Measurements from ENCODE around the gene GAB2.
"Not testable (repeated sequence)": the region's sequence is repeated elsewhere in the genome, so short reads cannot be mapped to it uniquely, and the experiment has no call there.

Gene GAB2

DNA sequence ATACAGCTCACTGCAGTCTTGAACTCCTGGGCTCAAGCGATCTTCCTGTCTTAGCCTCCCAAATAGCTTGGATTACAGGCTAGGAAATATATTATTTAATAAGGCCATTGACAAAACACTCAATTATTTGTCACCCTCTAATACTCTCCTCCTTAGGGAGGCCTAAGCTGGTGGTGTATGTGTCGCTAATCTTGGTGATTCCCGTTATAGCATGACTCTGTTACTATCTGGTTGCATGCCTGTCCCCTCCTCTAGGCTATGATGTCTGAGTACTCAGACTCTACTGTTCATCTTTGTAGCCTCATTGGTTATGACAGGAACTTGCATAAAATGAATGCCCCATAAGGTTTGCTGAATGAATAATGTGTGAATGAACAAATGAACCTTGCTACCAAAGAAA lies 141.3 kb downstream of the GAB2 start:
- TF ChIP-seq, protein P1, sequence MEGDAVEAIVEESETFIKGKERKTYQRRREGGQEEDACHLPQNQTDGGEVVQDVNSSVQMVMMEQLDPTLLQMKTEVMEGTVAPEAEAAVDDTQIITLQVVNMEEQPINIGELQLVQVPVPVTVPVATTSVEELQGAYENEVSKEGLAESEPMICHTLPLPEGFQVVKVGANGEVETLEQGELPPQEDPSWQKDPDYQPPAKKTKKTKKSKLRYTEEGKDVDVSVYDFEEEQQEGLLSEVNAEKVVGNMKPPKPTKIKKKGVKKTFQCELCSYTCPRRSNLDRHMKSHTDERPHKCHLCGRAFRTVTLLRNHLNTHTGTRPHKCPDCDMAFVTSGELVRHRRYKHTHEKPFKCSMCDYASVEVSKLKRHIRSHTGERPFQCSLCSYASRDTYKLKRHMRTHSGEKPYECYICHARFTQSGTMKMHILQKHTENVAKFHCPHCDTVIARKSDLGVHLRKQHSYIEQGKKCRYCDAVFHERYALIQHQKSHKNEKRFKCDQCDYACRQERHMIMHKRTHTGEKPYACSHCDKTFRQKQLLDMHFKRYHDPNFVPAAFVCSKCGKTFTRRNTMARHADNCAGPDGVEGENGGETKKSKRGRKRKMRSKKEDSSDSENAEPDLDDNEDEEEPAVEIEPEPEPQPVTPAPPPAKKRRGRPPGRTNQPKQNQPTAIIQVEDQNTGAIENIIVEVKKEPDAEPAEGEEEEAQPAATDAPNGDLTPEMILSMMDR (IDR thresholded peaks at IDR 0.05; ENCODE audit: low read depth, low read length, missing control alignments) = no peak
- DNase-seq (ENCODE audit: extremely low read depth, low read depth) = no peak
- no peak overlapping the region for H3K4me3 ChIP-seq (replicated peaks; ENCODE audit: low read depth, low read length)

DNA sequence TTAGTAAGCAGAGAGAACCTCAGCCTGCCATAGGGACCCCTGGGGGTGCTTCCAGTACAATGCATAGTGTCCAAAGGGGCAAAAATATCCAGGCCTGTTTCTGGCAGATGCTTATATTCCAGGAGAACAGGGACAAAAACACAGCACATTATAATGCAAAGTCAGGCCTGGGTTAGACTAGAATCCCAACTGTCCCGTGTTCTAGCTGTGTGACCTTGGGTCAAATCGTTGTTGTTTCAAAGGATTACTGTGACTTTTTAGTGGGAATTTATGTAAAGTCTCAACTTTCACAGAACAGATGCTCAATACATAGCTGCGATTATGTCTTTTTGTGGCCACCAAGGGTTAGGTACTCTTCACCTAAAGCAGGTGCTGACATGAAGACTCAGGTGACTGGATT lies 142.9 kb downstream of the GAB2 start:
- no peak for DNase-seq (ENCODE audit: extremely low read depth, low read depth)
- TF ChIP-seq, protein P1 (IDR thresholded peaks at IDR 0.05; ENCODE audit: low read depth, low read length, missing control alignments) = no peak
- no peak overlapping the region for H3K4me3 ChIP-seq (replicated peaks; ENCODE audit: low read depth, low read length)

DNA sequence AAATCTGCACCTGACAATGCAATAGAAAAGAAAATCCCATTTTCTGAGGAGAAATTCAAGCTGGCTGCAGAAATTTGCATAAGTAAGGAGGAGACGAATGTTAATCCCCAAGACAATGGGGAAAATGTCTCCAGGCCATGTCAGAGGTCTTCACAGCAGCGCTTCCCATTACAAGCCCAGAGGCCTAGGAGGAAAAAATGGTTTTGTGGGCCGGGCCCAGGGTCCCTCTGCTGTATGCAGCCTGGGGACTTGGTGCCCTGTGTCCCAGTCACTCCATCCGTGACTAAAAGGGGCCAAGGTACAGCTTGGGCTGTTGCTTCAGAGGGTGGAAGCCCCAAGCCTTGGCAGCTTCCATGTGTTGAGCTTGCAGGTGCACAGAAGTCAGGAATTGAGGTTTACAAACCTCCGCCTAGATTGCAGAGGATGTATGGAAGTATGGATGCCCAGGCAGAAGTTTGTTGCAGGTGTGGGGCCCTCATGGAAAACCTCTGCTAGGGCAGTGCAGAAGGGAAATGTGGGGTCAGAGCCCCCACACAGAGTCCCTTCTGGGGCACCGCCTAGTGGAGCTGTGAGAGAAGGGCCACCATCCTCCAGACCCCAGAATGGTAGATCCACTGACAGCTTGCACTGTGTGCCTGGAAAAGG lies 144.9 kb downstream of the GAB2 start:
- not testable (repeated sequence) for H3K4me3 ChIP-seq (replicated peaks; ENCODE audit: low read depth, low read length); DNase-seq (ENCODE audit: extremely low read depth, low read depth)

DNA sequence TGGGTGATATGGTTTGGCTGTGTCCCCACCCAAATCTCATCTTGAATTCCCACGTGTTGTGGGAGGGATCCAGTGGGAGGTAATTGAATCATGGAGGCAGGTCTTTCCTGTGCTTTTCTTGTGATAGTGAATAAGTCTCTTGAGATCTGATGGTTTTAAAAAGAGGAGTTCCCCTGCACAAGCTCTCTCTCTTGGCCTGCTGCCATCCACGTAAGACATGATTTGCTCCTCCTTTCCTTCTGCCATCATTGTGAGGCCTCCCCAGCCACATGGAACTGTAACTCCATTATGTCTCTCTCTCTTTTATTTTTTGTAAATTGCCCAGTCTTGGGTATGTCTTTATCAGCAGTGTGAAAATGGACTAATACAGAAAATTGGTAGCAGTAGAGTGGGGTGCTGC lies 145.8 kb downstream of the GAB2 start:
- DNase-seq (ENCODE audit: extremely low read depth, low read depth) = not testable (repeated sequence)

DNA sequence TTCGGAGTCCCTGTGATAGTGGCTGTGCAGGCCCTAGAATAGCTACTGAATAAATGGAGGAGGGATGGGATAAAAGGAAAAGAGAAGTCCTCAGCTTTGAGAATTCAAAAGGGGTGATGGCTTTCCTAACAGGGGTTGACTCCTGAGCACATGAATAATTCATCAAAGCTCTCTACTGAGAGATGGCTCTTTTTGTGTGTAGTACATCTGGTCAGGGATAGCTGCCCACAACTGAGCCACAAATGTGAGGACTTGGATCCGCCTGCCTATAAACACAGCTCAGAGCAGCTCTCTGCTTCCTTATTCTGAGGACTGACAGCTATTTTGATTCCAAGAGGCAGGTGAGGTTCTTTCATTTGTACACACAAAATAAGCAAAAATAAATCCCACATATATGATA lies 146.6 kb downstream of the GAB2 start:
- no peak overlapping the region for H3K4me3 ChIP-seq (replicated peaks; ENCODE audit: low read depth, low read length)
- no peak for DNase-seq (ENCODE audit: extremely low read depth, low read depth)
- TF ChIP-seq, protein P1 (IDR thresholded peaks at IDR 0.05; ENCODE audit: low read depth, low read length, missing control alignments) = no peak

More for the DNA sequence above, 145.8 kb downstream of the GAB2 start:
- not testable (repeated sequence) for H3K4me3 ChIP-seq (replicated peaks; ENCODE audit: low read depth, low read length)

DNA sequence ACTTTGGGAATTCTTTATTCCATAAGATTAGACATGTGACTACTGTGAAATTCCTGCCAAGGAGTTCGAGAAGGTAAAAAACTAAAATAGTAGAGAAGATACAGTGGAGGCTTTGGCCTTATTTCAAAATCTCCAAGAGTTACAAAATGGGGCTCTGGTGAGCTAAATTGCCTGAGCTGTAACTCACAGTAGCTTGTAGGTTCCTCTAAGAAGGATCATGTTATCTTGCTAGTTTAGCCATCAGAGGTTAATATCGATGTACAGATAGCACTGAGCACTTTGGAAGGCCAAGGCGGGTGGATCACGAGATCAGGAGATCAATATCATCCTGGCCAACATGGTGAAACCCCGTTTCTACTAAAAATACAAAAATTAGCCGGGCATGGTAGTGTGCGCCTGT lies 147.8 kb downstream of the GAB2 start:
- no peak for DNase-seq (ENCODE audit: extremely low read depth, low read depth)
- H3K4me3 ChIP-seq (replicated peaks; ENCODE audit: low read depth, low read length) = no peak overlapping the region
- TF ChIP-seq, protein P1 (IDR thresholded peaks at IDR 0.05; ENCODE audit: low read depth, low read length, missing control alignments) = no peak

DNA sequence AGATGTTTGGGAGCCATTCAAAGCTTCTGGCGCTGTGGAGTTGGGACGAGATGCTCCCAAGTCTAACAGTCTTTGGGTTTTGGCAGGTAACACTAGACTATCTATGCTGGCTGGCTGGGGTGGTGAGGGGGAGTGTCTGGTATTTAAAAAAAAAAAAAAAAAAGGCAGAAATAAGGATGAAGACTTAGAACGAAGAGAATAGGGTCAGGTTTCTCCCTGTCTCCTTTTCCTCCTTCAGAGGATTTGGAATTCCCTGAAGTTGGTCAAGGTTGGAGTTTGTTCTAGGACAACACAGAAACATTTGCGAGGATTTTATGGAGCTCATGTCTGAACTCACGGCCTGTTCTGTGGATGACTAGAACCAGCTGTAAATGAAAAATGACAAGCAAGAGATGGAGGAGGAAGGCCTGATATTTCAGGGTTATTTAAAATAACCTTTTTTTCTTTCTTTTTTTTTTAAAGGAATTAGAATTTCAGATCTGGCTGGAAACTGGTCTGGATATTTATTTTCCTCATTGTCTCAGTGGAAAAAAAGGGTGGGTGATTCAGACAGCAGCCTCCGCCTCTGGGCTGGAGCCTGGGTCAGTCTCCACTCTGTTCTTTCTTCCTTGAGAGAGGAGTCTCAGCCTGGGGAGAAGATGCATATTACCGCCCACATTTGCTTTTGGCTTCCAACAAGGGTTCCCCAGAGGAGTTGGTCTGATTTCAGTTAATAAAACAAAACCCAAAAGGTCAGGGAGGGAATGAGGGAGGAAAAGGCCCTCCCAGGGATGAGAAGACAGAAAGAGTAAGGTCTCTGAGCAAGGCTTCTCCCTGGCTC lies 148.8 kb downstream of the GAB2 start:
- TF ChIP-seq, protein P1 (IDR thresholded peaks at IDR 0.05; ENCODE audit: low read depth, low read length, missing control alignments) = no peak
- DNase-seq (ENCODE audit: extremely low read depth, low read depth) = no peak
- no peak overlapping the region for H3K4me3 ChIP-seq (replicated peaks; ENCODE audit: low read depth, low read length)
